Prostate gland (tissue), 2 donors: Measurements from ENCODE around the gene TMED6.

ENCODE experiments used
- CTCF ChIP-seq, 4 experiments: fragments of 200-600 bp in 2 of 4; fragments of 450-650 bp in 2 of 4; sonication (generic) in 2 of 4; IDR thresholded peaks; 1 replicate in 3 of 4; 2 replicates in 1 of 4; pipeline ENCODE4 v1.5.1; 2016 to 2019; ENCODE audit warnings: antibody characterized with exemption in 4 of 4, mild to moderate bottlenecking in 2 of 4, moderate library complexity in 2 of 4
- POLR2AphosphoS5 ChIP-seq: sonication (generic); formaldehyde crosslinking; IDR thresholded peaks from one replicate; pipeline ENCODE4 v1.6.1; 2017; ENCODE audit warnings: antibody characterized with exemption

GRCh38 chr16:69393898-69394849 lies 42.6 kb upstream of the TMED6 start:
- TF ChIP-seq CTCF (IDR thresholded peaks at IDR 0.05), result no peak
- TF ChIP-seq POLR2AphosphoS5, result no peak
